H1 (cell line): ENCODE data around the gene HLA-DRB1. TPM values are rescaled to one million over a fixed set of nuclear protein-coding genes. Genes with fewer than 3 reads are reported as not detected.

Experiments
- CTCF ChIA-PET: fragments of 300-600 bp; sonication (Branson Sonifier 250); formaldehyde crosslinking; loops from one replicate; lab custom pipeline; 2021; ENCODE audit not compliant: partially characterized antibody; lab: Charles Lee
- POLR2A ChIA-PET: fragments of 300-600 bp; sonication (Branson Sonifier 250); formaldehyde crosslinking; loops from one replicate; lab custom pipeline; 2021; ENCODE audit warnings: inconsistent platforms; ENCODE audit not compliant: partially characterized antibody; lab: Charles Lee
- DNase-seq, 2 experiments: peaks; one replicate each; pipeline versions ENCODE4 v3.0.0 to v3.0.0-alpha.2; 2010 to 2022; ENCODE audit warnings: low spot score in 2 of 2, low read depth in 1 of 2, mixed read lengths in 1 of 2
- FAIRE-seq: peaks from 2 replicates; lab custom pipeline; 2011; peaks lifted over from hg19 to GRCh38; lab: Jason Lieb, UNC
- H2AFZ ChIP-seq: 2 replicates; pipeline ENCODE4 v1.8.1; 2012; ENCODE audit warnings: low read length, inconsistent platforms
- H2AK5ac ChIP-seq: 2 replicates; pipeline ENCODE4 v1.6.1; 2013; ENCODE audit warnings: low read depth, low read length
- H2BK120ac ChIP-seq: replicated peaks from 2 replicates; pipeline ENCODE3; 2013; ENCODE audit warnings: low read depth, low read length, inconsistent platforms
- H2BK12ac ChIP-seq: 2 replicates; pipeline ENCODE4 v1.6.1; 2013; ENCODE audit warnings: low read depth, low read length
- H2BK15ac ChIP-seq: 2 replicates; pipeline ENCODE4 v1.6.1; 2013; ENCODE audit warnings: low read length
- H2BK20ac ChIP-seq: 2 replicates; pipeline ENCODE4 v1.6.1; 2013; ENCODE audit warnings: low read length
- H2BK5ac ChIP-seq: 2 replicates; pipeline ENCODE4 v1.6.1; 2013; ENCODE audit warnings: low read depth, low read length
- H3K14ac ChIP-seq: 2 replicates; pipeline ENCODE4 v1.6.1; 2013; ENCODE audit warnings: inconsistent platforms; ENCODE audit not compliant: insufficient read length
- H3K18ac ChIP-seq: 2 replicates; pipeline ENCODE4 v1.6.1; 2013; ENCODE audit warnings: low read length; ENCODE audit errors: extremely low read depth
- H3K23ac ChIP-seq: 2 replicates; pipeline ENCODE4 v1.6.1; 2013; ENCODE audit warnings: inconsistent platforms; ENCODE audit not compliant: insufficient read length
- H3K23me2 ChIP-seq: 2 replicates; pipeline ENCODE4 v1.6.1; 2013; ENCODE audit warnings: low read depth, low read length
- H3K27ac ChIP-seq: 2 replicates; pipeline ENCODE4 v1.6.1; 2011; ENCODE audit warnings: low read depth, low read length, inconsistent platforms
- H3K27me3 ChIP-seq, 4 experiments: replicated peaks in 1 of 4; 1 replicate in 1 of 4; 2 replicates in 3 of 4; pipeline versions ENCODE4 v1.6.1 to v1.8.1; 2011 to 2013; ENCODE audit warnings: low read length in 3 of 4, mild to moderate bottlenecking in 3 of 4, inconsistent platforms in 2 of 4, mixed read lengths in 2 of 4, moderate library complexity in 1 of 4; ENCODE audit not compliant: control insufficient read depth in 3 of 4, insufficient read depth in 3 of 4; ENCODE audit errors: extremely low read depth in 1 of 4
- H3K36me3 ChIP-seq, 4 experiments: 2 replicates each; pipeline versions ENCODE4 v1.6.1 to v1.8.1; 2011 to 2013; ENCODE audit warnings: mild to moderate bottlenecking in 4 of 4, low read length in 3 of 4, moderate library complexity in 2 of 4, control low read depth in 1 of 4, inconsistent platforms in 1 of 4; ENCODE audit not compliant: insufficient read depth in 4 of 4, control insufficient read depth in 2 of 4
- H3K4ac ChIP-seq: replicated peaks from 2 replicates; pipeline ENCODE3; 2013; ENCODE audit warnings: low read length, low read depth, mixed read lengths, inconsistent platforms; ENCODE audit not compliant: insufficient read length
- H3K4me1 ChIP-seq, 4 experiments: replicated peaks in 1 of 4; 1 replicate in 1 of 4; 2 replicates in 3 of 4; pipeline versions ENCODE4 v1.6.1 to v1.8.1; 2011 to 2013; ENCODE audit warnings: low read length in 3 of 4, inconsistent platforms in 2 of 4, mixed read lengths in 1 of 4; ENCODE audit not compliant: insufficient read depth in 4 of 4, control insufficient read depth in 3 of 4
- H3K4me2 ChIP-seq, 2 experiments: 2 replicates each; pipeline versions ENCODE4 v1.6.1 to v1.8.1; 2011 to 2013; ENCODE audit warnings: low read depth in 2 of 2, low read length in 2 of 2, control low read depth in 1 of 2, inconsistent platforms in 1 of 2, mild to moderate bottlenecking in 1 of 2; ENCODE audit not compliant: insufficient read depth in 1 of 2
- H3K4me3 ChIP-seq, 4 experiments: fragments of 200-600, 300-600 bp in 1 of 4; sonication (generic), shearing (Covaris generic), sonication (Bioruptor Twin) in 1 of 4; 2 replicates each; pipeline versions ENCODE4 v1.5.1 to v1.8.1; 2011 to 2016; ENCODE audit warnings: low read length in 4 of 4, low read depth in 3 of 4, control low read depth in 2 of 4, inconsistent platforms in 2 of 4, mild to moderate bottlenecking in 2 of 4, mixed read lengths in 1 of 4, moderate library complexity in 1 of 4; ENCODE audit not compliant: insufficient read depth in 2 of 4; ENCODE audit errors: extremely low read depth in 1 of 4
- H3K56ac ChIP-seq: replicated peaks from 2 replicates; pipeline ENCODE3; 2013; ENCODE audit warnings: low read depth, mild to moderate bottlenecking, mixed read lengths, low read length, inconsistent platforms; ENCODE audit not compliant: insufficient read length
- H3K79me1 ChIP-seq: 2 replicates; pipeline ENCODE4 v1.6.1; 2013; ENCODE audit warnings: low read depth, low read length, control low read depth
- H3K79me2 ChIP-seq, 2 experiments: 2 replicates each; pipeline versions ENCODE4 v1.6.1 to v1.8.1; 2012 to 2013; ENCODE audit warnings: low read length in 2 of 2, mild to moderate bottlenecking in 2 of 2, inconsistent platforms in 1 of 2; ENCODE audit not compliant: insufficient read depth in 2 of 2, control insufficient read depth in 1 of 2
- H3K9ac ChIP-seq, 4 experiments: replicated peaks in 1 of 4; 1 replicate in 1 of 4; 2 replicates in 3 of 4; pipeline versions ENCODE4 v1.6.1 to v1.8.1; 2011 to 2013; ENCODE audit warnings: low read depth in 3 of 4, low read length in 3 of 4, control low read depth in 2 of 4, mild to moderate bottlenecking in 2 of 4, moderate library complexity in 2 of 4, inconsistent platforms in 1 of 4; ENCODE audit errors: extremely low read depth in 1 of 4
- H3K9me3 ChIP-seq, 2 experiments: 2 replicates each; pipeline versions ENCODE4 v1.6.1 to v1.8.1; 2012 to 2013; ENCODE audit warnings: mild to moderate bottlenecking in 2 of 2, moderate library complexity in 2 of 2, control low read depth in 1 of 2, inconsistent platforms in 1 of 2, low read depth in 1 of 2, low read length in 1 of 2, mixed read lengths in 1 of 2; ENCODE audit not compliant: insufficient read depth in 2 of 2
- H4K20me1 ChIP-seq, 2 experiments: replicated peaks in 1 of 2; 2 replicates each; pipeline versions ENCODE3 to v1.8.1; 2011 to 2013; ENCODE audit warnings: inconsistent platforms in 2 of 2, low read length in 2 of 2, mild to moderate bottlenecking in 1 of 2; ENCODE audit not compliant: insufficient read depth in 2 of 2, control insufficient read depth in 1 of 2
- H4K5ac ChIP-seq: 2 replicates; pipeline ENCODE4 v1.6.1; 2013; ENCODE audit warnings: low read length, low read depth, mixed read lengths, inconsistent platforms; ENCODE audit not compliant: insufficient read length
- H4K8ac ChIP-seq: 2 replicates; pipeline ENCODE4 v1.8.0; 2013; ENCODE audit warnings: mild to moderate bottlenecking, moderate library complexity, low read length, inconsistent platforms; ENCODE audit not compliant: insufficient read depth; ENCODE audit errors: extremely low read depth
- H4K91ac ChIP-seq: replicated peaks from 2 replicates; pipeline ENCODE3; 2013; ENCODE audit warnings: low read length, mixed read lengths, inconsistent platforms; ENCODE audit not compliant: insufficient read length
- ATF3 ChIP-seq: IDR thresholded peaks from 2 replicates; pipeline ENCODE4 v1.6.1; 2011; ENCODE audit warnings: low read depth, mild to moderate bottlenecking, low read length; ENCODE audit not compliant: insufficient read depth
- CREB1 ChIP-seq: IDR thresholded peaks from 2 replicates; pipeline ENCODE4 v1.6.1; 2012; ENCODE audit warnings: inconsistent platforms
- CTCF ChIP-seq, 3 experiments: IDR thresholded peaks; 1 replicate in 2 of 3; 2 replicates in 1 of 3; pipeline versions ENCODE4 v1.5.1 to v1.6.1; 2011; ENCODE audit warnings: low read length in 3 of 3, mild to moderate bottlenecking in 3 of 3, inconsistent platforms in 2 of 3, low read depth in 1 of 3, moderate library complexity in 1 of 3; ENCODE audit not compliant: insufficient read depth in 1 of 3; ENCODE audit errors: control extremely low read depth in 1 of 3
- POLR2A ChIP-seq, 2 experiments: IDR thresholded peaks; 1 replicate in 1 of 2; 2 replicates in 1 of 2; pipeline ENCODE4 v1.6.1; 2011; ENCODE audit warnings: low read depth in 2 of 2, low read length in 2 of 2, mild to moderate bottlenecking in 2 of 2; ENCODE audit errors: control extremely low read depth in 1 of 2
- SIN3A ChIP-seq, 2 experiments: IDR thresholded peaks in 1 of 2; conservative IDR thresholded peaks in 1 of 2; 2 replicates each; pipeline ENCODE4 v1.6.1; 2011 to 2012; ENCODE audit warnings: low read length in 2 of 2, improper control_type of control experiment in 1 of 2, low read depth in 1 of 2, mild to moderate bottlenecking in 1 of 2
- TAF1 ChIP-seq: IDR thresholded peaks from 2 replicates; pipeline ENCODE4 v1.6.1; 2011; ENCODE audit warnings: mild to moderate bottlenecking, low read depth, low read length
- TAF7 ChIP-seq: optimal IDR thresholded peaks from 2 replicates; pipeline ENCODE3; 2011; ENCODE audit warnings: low read depth, mild to moderate bottlenecking, inconsistent platforms, low read length, moderate library complexity, borderline replicate concordance
- TCF12 ChIP-seq: IDR thresholded peaks from 2 replicates; pipeline ENCODE4 v1.6.1; 2011; ENCODE audit warnings: low read depth, mild to moderate bottlenecking, low read length
- WGBS, 2 experiments: shearing (Covaris generic) in 1 of 2; methylation state at CpG; one replicate each; pipeline versions ENCODE4 v1.1.6 to v1.1.7; 2013 to 2015; ENCODE audit warnings: low lambda C conversion rate in 2 of 2, mixed read lengths in 2 of 2, inconsistent platforms in 1 of 2, low coverage in 1 of 2, missing lambda C conversion rate in 1 of 2; ENCODE audit not compliant: insufficient replicate concordance in 2 of 2, insufficient coverage in 1 of 2, insufficient read length in 1 of 2; ENCODE audit errors: extremely low coverage in 1 of 2, missing lambda C conversion rate in 1 of 2; 5-methylcytosine and 5-hydroxymethylcytosine counted together
- polyA plus RNA-seq, 7 experiments: library from polyadenylated mRNA; depleted of rRNA in 3 of 7; stranded (reverse) in 5 of 7; unstranded in 2 of 7; fragments of >200 nt in 5 of 7; fragments of 200-250 nt in 2 of 7; gene quantifications; 1 replicate in 5 of 7; 2 replicates in 1 of 7; 4 replicates in 1 of 7; pipeline versions ENCODE4 v1.2.1 to v1.2.3, GENCODE V29; 2011 to 2013; ENCODE audit warnings: missing spikeins in 2 of 7, mixed read lengths in 2 of 7
- total RNA-seq: library from RNA; stranded (reverse); fragmentation: NEBNext Ultra II Directional; extraction: Animal tissue kit (Norgen Biotek cat#: 25700); gene quantifications from 2 replicates; pipeline ENCODE4 v1.2.1, GENCODE V29; 2021

The HLA-DRB1 gene
- total and polyA plus RNA-seq, 2 of the 8 experiments (the other 6 are each of a cell fraction or from before 2014, with no cell fraction given), result 6.7 to 7.5 TPM

- H3K9ac ChIP-seq, result peak overlapping the region in 3 of 4 experiments; percentile 43 to 65 (median 48); a peak in 6 of 7 replicates
- no peaks in the 10 kb centered on the region for H4K20me1 ChIP-seq
- no peak overlapping the region for H3K18ac ChIP-seq
- H2BK5ac ChIP-seq, result no peak overlapping the region
- no peaks in the 10 kb centered on the region for H3K27me3 ChIP-seq
- H3K23ac ChIP-seq, result no peak overlapping the region
- WGBS, 2 experiments, result 15 to 100% methylated on average over 1 to 8 of the region's 8 CpGs
- H2AK5ac ChIP-seq, result no peak overlapping the region
- H4K5ac ChIP-seq, result no peak overlapping the region
- no peak overlapping the region for H4K8ac ChIP-seq
- FAIRE-seq (peak; percentile 97), DNase-seq (peak; percentile 58 to 68)
- H3K4me3 ChIP-seq, result peak overlapping the region in 2 of 4 experiments; percentile 36 to 47; a peak in 3 of 8 replicates
- peak overlapping the region; percentile 29; the same call in 1 of the 2 replicates for H2BK12ac ChIP-seq
- no peak overlapping the region for H4K91ac ChIP-seq
- no peaks in the 10 kb centered on the region for H3K79me1 ChIP-seq
- POLR2A ChIA-PET, result interaction anchor here (0.7 to 1.0 kb wide), 3 partner anchors 13 to 31 kb away, joined by 4 to 5 read pairs (median 4); no protein-coding TSS in a partner anchor
- no peak overlapping the region for H2BK15ac ChIP-seq
- CTCF ChIA-PET, result interaction anchor here (1.0 to 1.1 kb wide), 2 partner anchors 9 to 12 kb away, joined by 3 to 4 read pairs; no protein-coding TSS in a partner anchor
- no peaks in the 10 kb centered on the region for H3K9me3 ChIP-seq
- no peak overlapping the region for H3K56ac ChIP-seq
- no peaks in the 10 kb centered on the region; a peak in 1 of 7 replicates for H3K4me1 ChIP-seq
- no peak overlapping the region for H3K14ac ChIP-seq
- no peaks in the 10 kb centered on the region for H3K36me3 ChIP-seq
- H3K4ac ChIP-seq, result no peak overlapping the region
- peak overlapping the region; percentile 75; the same call in 1 of the 2 replicates for H3K27ac ChIP-seq
- H2BK120ac ChIP-seq, result no peak overlapping the region
- no peak overlapping the region for H2BK20ac ChIP-seq
- H3K4me2 ChIP-seq, result peak overlapping the region; percentile 43 to 61
- H3K79me2 ChIP-seq, result no peaks in the 10 kb centered on the region
- H3K23me2 ChIP-seq, result no peaks in the 10 kb centered on the region
- peak overlapping the region; percentile 100 for H2AFZ ChIP-seq
- TF ChIP-seq POLR2A (IDR thresholded peaks at IDR 0.05; ENCODE audit: control extremely low read depth in 1 of 2, low read depth in 2 of 2, low read length in 2 of 2) (peak in 1 of 2 experiments; percentile 40; a peak in 1 of 3 replicates), ATF3 (no peak), CTCF (IDR thresholded peaks at IDR 0.05; ENCODE audit: control extremely low read depth in 1 of 3, insufficient read depth in 1 of 3, low read depth in 1 of 3, low read length in 3 of 3) (no peak), TAF7 (no peak), SIN3A (conservative IDR thresholded peaks at IDR 0.05 in 1 of 2, IDR thresholded peaks at IDR 0.05 in 1 of 2; ENCODE audit: low read depth in 1 of 2, low read length in 2 of 2) (no peak), TCF12 (no peak), CREB1 (peak; percentile 92), TAF1 (0 out of 2 replicates have a peak, but pooled peaks have one; percentile 17)
Measured at GRCh38 chr6:32609731-32610640, 20.3 kb upstream of the HLA-DRB1 start.
